K562 (cell line): Measurements from ENCODE around the gene GALE. TPM values are rescaled to one million over a fixed set of nuclear protein-coding genes. Genes with fewer than 3 reads are reported as not detected.

ENCODE experiments used
- ATAC-seq: fragments of 200-7000 bp; cut with Tn5 transposase; 3 replicates; pipeline ENCODE4 v1.9.1; 2020; ENCODE audit warnings: moderate library complexity
- BruUV-seq: library from RNA; stranded (reverse); fragments of 400-500 nt; replicated peaks from 2 replicates; lab custom pipeline; 2021; lab: Mats Ljungman, UMichigan
- CTCF ChIA-PET: fragments of 300-600 bp; formaldehyde crosslinking; extraction: SDS; loops from one replicate; lab custom pipeline; 2021; ENCODE audit warnings: low intra/inter-chr PET ratio; lab: Yijun Ruan, JAX
- POLR2A ChIA-PET: fragments of 300-600, 350-650 bp; sonication (Branson Sonifier 250); formaldehyde crosslinking; extraction: SDS; loops from one replicate; lab custom pipeline; 2021; ENCODE audit warnings: antibody characterized with exemption, inconsistent platforms; lab: Yijun Ruan, JAX
- DNase-seq, 4 experiments: peaks; one replicate each; pipeline versions ENCODE4 v3.0.0 to v3.0.0-alpha.2; 2011 to 2018; ENCODE audit warnings: low spot score in 3 of 4, mixed read lengths in 3 of 4; ENCODE audit errors: extremely low read depth in 1 of 4
- FAIRE-seq: peaks from 2 replicates; lab custom pipeline; 2011; peaks lifted over from hg19 to GRCh38; lab: Jason Lieb, UNC
- H2AFZ ChIP-seq: 2 replicates; pipeline ENCODE4 v1.6.0; 2011; ENCODE audit warnings: low read depth, low read length, control low read depth, inconsistent platforms
- H3K27ac ChIP-seq: fragments of 200-600 bp; 3 replicates; pipeline ENCODE4 v1.8.0; 2011; ENCODE audit warnings: low read depth, mild to moderate bottlenecking, control low read depth, inconsistent platforms, low read length, moderate library complexity, mixed read lengths; ENCODE audit errors: extremely low read depth
- H3K27me3 ChIP-seq, 2 experiments: fragments of 300-600 bp in 1 of 2; 2 replicates in 1 of 2; 3 replicates in 1 of 2; pipeline versions ENCODE4 v1.6.0 to v1.8.0; 2011; ENCODE audit warnings: inconsistent platforms in 2 of 2, low read length in 2 of 2, mild to moderate bottlenecking in 1 of 2, mixed read lengths in 1 of 2, moderate library complexity in 1 of 2; ENCODE audit not compliant: control insufficient read depth in 2 of 2, insufficient read depth in 2 of 2
- H3K36me3 ChIP-seq: fragments of 300-600 bp; 3 replicates; pipeline ENCODE4 v1.8.0; 2011; ENCODE audit warnings: mild to moderate bottlenecking, low read length, inconsistent platforms; ENCODE audit not compliant: control insufficient read depth, insufficient read depth
- H3K4me1 ChIP-seq, 2 experiments: fragments of 200-600 bp in 1 of 2; replicated peaks in 1 of 2; 2 replicates in 1 of 2; 3 replicates in 1 of 2; pipeline versions ENCODE4 v1.5.1 to v1.8.0; 2011; ENCODE audit warnings: inconsistent platforms in 2 of 2, low read length in 2 of 2, mild to moderate bottlenecking in 1 of 2, mixed read lengths in 1 of 2, moderate library complexity in 1 of 2; ENCODE audit not compliant: control insufficient read depth in 2 of 2, insufficient read depth in 2 of 2
- H3K4me2 ChIP-seq: 2 replicates; pipeline ENCODE4 v1.6.1; 2011; ENCODE audit warnings: low read length, control low read depth, inconsistent platforms, mixed read lengths; ENCODE audit not compliant: insufficient read depth
- H3K4me3 ChIP-seq: fragments of 200-600 bp; sonication (generic), shearing (Covaris generic); 2 replicates; pipeline ENCODE4 v1.5.1; 2016; ENCODE audit warnings: control low read depth, inconsistent platforms
- H3K79me2 ChIP-seq: fragments of 200-600 bp; 3 replicates; pipeline ENCODE4 v1.8.0; 2011; ENCODE audit warnings: low read length, inconsistent platforms; ENCODE audit not compliant: control insufficient read depth, insufficient read depth
- H3K9ac ChIP-seq, 2 experiments: 2 replicates each; pipeline versions ENCODE4 v1.6.0 to v1.6.1; 2011; ENCODE audit warnings: low read depth in 2 of 2, low read length in 2 of 2, control low read depth in 1 of 2, inconsistent platforms in 1 of 2, mild to moderate bottlenecking in 1 of 2, mixed read lengths in 1 of 2; ENCODE audit not compliant: insufficient read depth in 1 of 2
- H3K9me1 ChIP-seq: one replicate; pipeline ENCODE4 v1.6.0; 2011; ENCODE audit warnings: inconsistent platforms, mild to moderate bottlenecking, low read length, moderate library complexity; ENCODE audit not compliant: control insufficient read depth, insufficient read depth
- H3K9me3 ChIP-seq: replicated peaks from 2 replicates; pipeline ENCODE4 v1.5.1; 2011; ENCODE audit warnings: low read depth, low read length, inconsistent platforms; ENCODE audit not compliant: control insufficient read depth, insufficient read depth
- H4K20me1 ChIP-seq: replicated peaks from 2 replicates; pipeline ENCODE4 v1.6.1; 2011; ENCODE audit warnings: low read length, inconsistent platforms, mixed read lengths; ENCODE audit not compliant: control insufficient read depth, insufficient read depth
- GABPB1 ChIP-seq: sonication (generic); formaldehyde crosslinking; IDR thresholded peaks from 2 replicates; pipeline ENCODE4 v1.8.0; 2022; ENCODE audit warnings: mild to moderate bottlenecking, missing genetic modification reagents
- NFE2 ChIP-seq: IDR thresholded peaks from 2 replicates; pipeline ENCODE4 v1.6.1; 2014; ENCODE audit warnings: antibody characterized with exemption, low read depth
- XRCC4 ChIP-seq: IDR thresholded peaks from one replicate; pipeline ENCODE4 v1.6.1; 2011; ENCODE audit not compliant: insufficient read depth, insufficient read length; ENCODE audit errors: extremely low read depth
- ZBTB7A ChIP-seq: IDR thresholded peaks from 2 replicates; pipeline ENCODE4 v1.6.1; 2011; ENCODE audit warnings: low read depth, mild to moderate bottlenecking, low read length, moderate library complexity, borderline replicate concordance; ENCODE audit not compliant: control insufficient read depth
- WGBS: fragments of 100-300 bp; shearing (Covaris generic); methylation state at CpG from one replicate; pipeline ENCODE4 v1.1.6; 2016; ENCODE audit warnings: low coverage, mixed read lengths; ENCODE audit not compliant: insufficient coverage; ENCODE audit errors: missing lambda C conversion rate; 5-methylcytosine and 5-hydroxymethylcytosine counted together
- in situ Hi-C: fragments of 300-500 bp; cut with MboI; formaldehyde crosslinking; loops from 4 replicates; pipeline ENCODE4 v1.15.0; 2018; ENCODE audit warnings: inconsistent platforms, mixed read lengths
- intact Hi-C: fragments of 100-400 bp; cut with micrococcal nuclease; formaldehyde crosslinking; loops from 2 replicates; pipeline ENCODE4 v1.14.2; 2022
- polyA plus RNA-seq, 8 experiments: library from polyadenylated mRNA; depleted of rRNA in 4 of 8; stranded (reverse) in 5 of 8; unstranded in 3 of 8; fragments of >200 nt; fragmentation: Nextera tagmentation in 2 of 8; fragmentation: Illumina TruSeq in 1 of 8; extraction: Ambion mirVana in 2 of 8; extraction: Trizol in 1 of 8; gene quantifications; 2 replicates each; pipeline versions ENCODE4 v1.2.1 to v1.2.3, GENCODE V29; 2011 to 2014; ENCODE audit warnings: inconsistent platforms in 1 of 8, missing spikeins in 1 of 8
- total RNA-seq, 7 experiments: library from RNA; depleted of rRNA in 6 of 7; stranded (reverse); fragments of >200 nt in 6 of 7; fragmentation: Illumina TruSeq in 2 of 7; extraction: Trizol in 2 of 7; gene quantifications; 2 replicates each; pipeline versions ENCODE4 v1.2.1 to v1.2.3, GENCODE V29; 2011 to 2021; ENCODE audit warnings: low replicate concordance in 1 of 7
- TF ChIP-seq, protein P1 (sequence below): fragments of 450-650 bp; IDR thresholded peaks from 2 replicates; pipeline ENCODE4 v1.6.1; 2016; ENCODE audit warnings: mild to moderate bottlenecking

GALE gene
- total and polyA plus RNA-seq, 9 of the 15 experiments (the other 6 are each of a cell fraction or from before 2014, with no cell fraction given): 8.4 to 139 (median 88.3) TPM

DNA sequence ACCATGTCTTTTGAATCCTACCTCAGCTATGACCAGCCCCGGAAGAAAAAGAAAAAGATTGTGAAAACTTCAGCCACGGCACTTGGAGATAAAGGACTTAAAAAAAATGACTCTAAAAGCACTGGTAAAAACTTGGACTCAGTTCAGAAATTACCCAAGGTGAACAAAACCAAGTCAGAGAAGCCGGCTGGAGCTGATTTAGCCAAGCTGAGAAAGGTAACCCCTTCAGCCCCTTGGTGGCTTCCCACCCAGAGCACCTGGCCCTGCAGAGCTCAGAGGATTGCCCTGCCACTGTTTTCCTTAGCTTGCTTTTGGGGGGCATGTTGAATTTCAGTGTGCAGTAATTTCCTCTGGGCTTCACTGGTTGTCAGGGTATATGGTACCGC lies 48.7 kb downstream of the GALE start:
- no TSS peak for BruUV-seq
- H3K4me2 ChIP-seq: no peak overlapping the region
- intact Hi-C loops (loop anchor here (1.0 kb wide), 1 partner anchor 207 kb away; no protein-coding TSS in a partner anchor), in situ Hi-C loops (no loop called here)
- H3K27ac ChIP-seq: no peak overlapping the region
- peaks cover 0 to 11% of the 10 kb centered on the region in 2 experiments; a peak in 2 of 5 replicates for H3K4me1 ChIP-seq
- H3K79me2 ChIP-seq: peaks cover 50% of the 10 kb centered on the region
- DNase-seq (no peak), ATAC-seq (no peak), FAIRE-seq (no peak)
- ChIA-PET CTCF (interaction anchor here (0.6 to 2.0 kb wide), 3 partner anchors 93 to 1133 kb away, joined by 3 to 8 read pairs (median 3); no protein-coding TSS in a partner anchor), POLR2A (interaction anchor here (0.7 to 0.8 kb wide), 4 partner anchors 20 to 342 kb away, joined by 3 to 5 read pairs (median 4); no protein-coding TSS in a partner anchor)
- H4K20me1 ChIP-seq: peaks cover 31% of the 10 kb centered on the region
- 88% methylated on average over 4 of the region's 4 CpGs for WGBS
- no peaks in the 10 kb centered on the region for H3K27me3 ChIP-seq
- no peak overlapping the region for H3K9ac ChIP-seq
- TF ChIP-seq XRCC4: no peak
- TF ChIP-seq, protein P1, sequence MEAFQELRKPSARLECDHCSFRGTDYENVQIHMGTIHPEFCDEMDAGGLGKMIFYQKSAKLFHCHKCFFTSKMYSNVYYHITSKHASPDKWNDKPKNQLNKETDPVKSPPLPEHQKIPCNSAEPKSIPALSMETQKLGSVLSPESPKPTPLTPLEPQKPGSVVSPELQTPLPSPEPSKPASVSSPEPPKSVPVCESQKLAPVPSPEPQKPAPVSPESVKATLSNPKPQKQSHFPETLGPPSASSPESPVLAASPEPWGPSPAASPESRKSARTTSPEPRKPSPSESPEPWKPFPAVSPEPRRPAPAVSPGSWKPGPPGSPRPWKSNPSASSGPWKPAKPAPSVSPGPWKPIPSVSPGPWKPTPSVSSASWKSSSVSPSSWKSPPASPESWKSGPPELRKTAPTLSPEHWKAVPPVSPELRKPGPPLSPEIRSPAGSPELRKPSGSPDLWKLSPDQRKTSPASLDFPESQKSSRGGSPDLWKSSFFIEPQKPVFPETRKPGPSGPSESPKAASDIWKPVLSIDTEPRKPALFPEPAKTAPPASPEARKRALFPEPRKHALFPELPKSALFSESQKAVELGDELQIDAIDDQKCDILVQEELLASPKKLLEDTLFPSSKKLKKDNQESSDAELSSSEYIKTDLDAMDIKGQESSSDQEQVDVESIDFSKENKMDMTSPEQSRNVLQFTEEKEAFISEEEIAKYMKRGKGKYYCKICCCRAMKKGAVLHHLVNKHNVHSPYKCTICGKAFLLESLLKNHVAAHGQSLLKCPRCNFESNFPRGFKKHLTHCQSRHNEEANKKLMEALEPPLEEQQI: no peak
- TF ChIP-seq GABPB1 (CRISPR knock-in tag): 0 out of 2 replicates have a peak, but pooled peaks have one; percentile 16
- TF ChIP-seq ZBTB7A: no peak
- no peak for TF ChIP-seq NFE2
- no peak overlapping the region for H3K4me3 ChIP-seq
- no peak overlapping the region for H2AFZ ChIP-seq
- no peaks in the 10 kb centered on the region for H3K9me1 ChIP-seq
- H3K9me3 ChIP-seq: no peaks in the 10 kb centered on the region
- peaks cover 99% of the 10 kb centered on the region for H3K36me3 ChIP-seq
